PFSK-1 (cell line): ENCODE measurements around the gene C1QC.

ENCODE experiments used
- FOXP2 ChIP-seq: optimal IDR thresholded peaks from 2 replicates; pipeline ENCODE3; 2011; ENCODE audit warnings: borderline replicate concordance, control low read depth, inconsistent platforms; ENCODE audit not compliant: insufficient read depth; ENCODE audit errors: extremely low read length, extremely low read depth
- POLR2AphosphoS5 ChIP-seq: IDR thresholded peaks from 2 replicates; pipeline ENCODE4 v1.6.1; 2012; ENCODE audit warnings: low read depth, mild to moderate bottlenecking, control low read depth, low read length, moderate library complexity
- SIN3A ChIP-seq: IDR thresholded peaks from 2 replicates; pipeline ENCODE4 v1.6.1; 2012; ENCODE audit warnings: mild to moderate bottlenecking, low read length, moderate library complexity, borderline replicate concordance; ENCODE audit not compliant: insufficient read depth
- TF ChIP-seq, protein P1 (sequence below), 2 experiments: IDR thresholded peaks; 2 replicates each; pipeline versions ENCODE4 v1.6.1 to v1.8.0; 2011 to 2012; ENCODE audit warnings: low read depth in 2 of 2, low read length in 2 of 2, control low read depth in 1 of 2, inconsistent platforms in 1 of 2, mild to moderate bottlenecking in 1 of 2, moderate library complexity in 1 of 2; ENCODE audit not compliant: insufficient read depth in 1 of 2

- no peak for TF ChIP-seq FOXP2
- no peak for TF ChIP-seq POLR2AphosphoS5
- TF ChIP-seq, protein P1, sequence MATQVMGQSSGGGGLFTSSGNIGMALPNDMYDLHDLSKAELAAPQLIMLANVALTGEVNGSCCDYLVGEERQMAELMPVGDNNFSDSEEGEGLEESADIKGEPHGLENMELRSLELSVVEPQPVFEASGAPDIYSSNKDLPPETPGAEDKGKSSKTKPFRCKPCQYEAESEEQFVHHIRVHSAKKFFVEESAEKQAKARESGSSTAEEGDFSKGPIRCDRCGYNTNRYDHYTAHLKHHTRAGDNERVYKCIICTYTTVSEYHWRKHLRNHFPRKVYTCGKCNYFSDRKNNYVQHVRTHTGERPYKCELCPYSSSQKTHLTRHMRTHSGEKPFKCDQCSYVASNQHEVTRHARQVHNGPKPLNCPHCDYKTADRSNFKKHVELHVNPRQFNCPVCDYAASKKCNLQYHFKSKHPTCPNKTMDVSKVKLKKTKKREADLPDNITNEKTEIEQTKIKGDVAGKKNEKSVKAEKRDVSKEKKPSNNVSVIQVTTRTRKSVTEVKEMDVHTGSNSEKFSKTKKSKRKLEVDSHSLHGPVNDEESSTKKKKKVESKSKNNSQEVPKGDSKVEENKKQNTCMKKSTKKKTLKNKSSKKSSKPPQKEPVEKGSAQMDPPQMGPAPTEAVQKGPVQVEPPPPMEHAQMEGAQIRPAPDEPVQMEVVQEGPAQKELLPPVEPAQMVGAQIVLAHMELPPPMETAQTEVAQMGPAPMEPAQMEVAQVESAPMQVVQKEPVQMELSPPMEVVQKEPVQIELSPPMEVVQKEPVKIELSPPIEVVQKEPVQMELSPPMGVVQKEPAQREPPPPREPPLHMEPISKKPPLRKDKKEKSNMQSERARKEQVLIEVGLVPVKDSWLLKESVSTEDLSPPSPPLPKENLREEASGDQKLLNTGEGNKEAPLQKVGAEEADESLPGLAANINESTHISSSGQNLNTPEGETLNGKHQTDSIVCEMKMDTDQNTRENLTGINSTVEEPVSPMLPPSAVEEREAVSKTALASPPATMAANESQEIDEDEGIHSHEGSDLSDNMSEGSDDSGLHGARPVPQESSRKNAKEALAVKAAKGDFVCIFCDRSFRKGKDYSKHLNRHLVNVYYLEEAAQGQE (IDR thresholded peaks at IDR 0.05; ENCODE audit: insufficient read depth in 1 of 2, low read depth in 2 of 2, low read length in 2 of 2) = no peak
- no peak for TF ChIP-seq SIN3A
Observed at GRCh38 chr1:22673486-22674409, 30.3 kb downstream of the C1QC start.
